Right renal pelvis (tissue), 4 donors: ENCODE results near the gene COX6B1. TPM values are rescaled to one million over a fixed set of nuclear protein-coding genes. Genes with fewer than 3 reads are reported as not detected.
"Not testable (repeated sequence)": the region's sequence is repeated elsewhere in the genome, so short reads cannot be mapped to it uniquely, and the experiment has no call there.

Experiments used
- DNase-seq, 4 donors: peaks; one replicate each; pipeline ENCODE4 v3.0.0-alpha.2; 2013; ENCODE audit warnings: low read depth in 4 of 4, low spot score in 3 of 4, missing footprints in 1 of 4
- polyA plus RNA-seq, 4 donors: library from polyadenylated mRNA; unstranded; fragments of 120-200 nt; gene quantifications; one replicate each; pipeline ENCODE4 v1.2.1, GENCODE V29; 2013; ENCODE audit not compliant: insufficient read length in 4 of 4

COX6B1 gene
- polyA plus RNA-seq, 4 donors = 306 to 370 (median 344) TPM

DNA sequence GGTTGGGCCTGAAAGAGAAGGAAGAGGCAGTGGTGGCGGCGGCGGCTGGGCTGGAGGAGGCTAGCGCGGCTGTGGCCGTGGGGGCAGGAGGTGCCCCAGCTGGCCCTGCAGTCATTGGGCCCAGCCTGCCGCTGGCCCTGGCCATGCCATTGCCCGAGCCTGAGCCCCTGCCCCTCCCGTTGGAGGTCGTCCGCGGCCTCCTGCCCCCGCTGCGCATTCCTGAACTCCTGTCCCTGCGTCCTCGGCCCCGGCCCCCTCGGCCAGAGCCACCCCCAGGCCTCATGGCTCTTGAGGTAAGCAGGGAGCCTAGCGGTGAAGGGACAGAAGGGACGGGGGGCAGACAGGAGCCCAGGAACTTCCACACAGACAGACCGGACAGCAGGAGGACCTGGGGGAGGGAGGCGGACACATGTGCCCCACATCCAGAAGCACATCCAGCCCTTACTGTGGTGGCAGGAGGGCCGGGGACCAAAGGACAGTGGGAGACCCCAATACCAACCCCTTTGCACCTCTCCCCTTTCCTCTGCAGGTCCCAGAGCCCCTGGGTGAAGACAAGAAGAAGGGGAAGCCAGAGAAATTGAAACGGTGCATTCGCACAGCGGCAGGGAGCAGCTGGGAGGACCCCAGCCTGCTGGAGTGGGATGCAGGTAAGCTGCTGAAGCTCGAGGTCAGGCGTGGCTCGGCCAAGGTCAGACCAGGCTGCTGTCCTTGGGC lies 14.2 kb upstream of the COX6B1 start:
- DNase-seq = no peak

DNA sequence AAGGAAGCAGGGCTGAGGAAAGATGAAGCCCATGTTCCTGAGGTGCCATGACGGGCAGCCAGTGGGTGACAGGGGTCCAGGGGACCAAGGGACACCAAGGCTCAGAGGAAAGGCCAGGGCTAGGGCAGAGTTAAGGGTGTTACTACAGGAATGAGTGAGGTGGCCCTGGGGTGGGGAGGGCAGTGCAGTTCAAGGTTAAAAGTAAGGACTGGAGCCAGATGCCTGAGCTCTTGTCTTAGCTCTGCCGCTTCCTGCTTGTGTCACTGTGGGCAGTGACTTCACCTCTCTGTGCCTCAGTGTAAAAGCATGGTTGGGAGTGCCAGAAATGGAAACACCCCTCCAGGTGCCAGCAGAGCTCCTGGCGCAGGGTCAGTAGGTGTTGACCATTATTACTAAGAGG lies 11.5 kb upstream of the COX6B1 start:
- DNase-seq = no peak

DNA sequence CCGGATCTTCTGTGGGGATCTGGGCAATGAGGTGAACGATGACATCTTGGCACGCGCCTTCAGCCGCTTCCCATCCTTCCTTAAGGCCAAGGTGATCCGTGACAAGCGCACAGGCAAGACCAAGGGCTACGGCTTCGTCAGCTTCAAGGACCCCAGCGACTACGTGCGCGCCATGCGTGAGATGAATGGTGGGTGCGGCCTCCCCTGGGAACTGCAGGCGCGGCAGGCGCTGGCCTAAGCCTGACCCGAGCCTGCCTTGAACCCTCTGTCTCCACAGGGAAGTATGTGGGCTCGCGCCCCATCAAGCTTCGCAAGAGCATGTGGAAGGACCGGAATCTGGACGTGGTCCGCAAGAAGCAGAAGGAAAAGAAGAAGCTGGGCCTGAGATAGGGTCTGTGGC lies 11.0 kb upstream of the COX6B1 start:
- no peak for DNase-seq

DNA sequence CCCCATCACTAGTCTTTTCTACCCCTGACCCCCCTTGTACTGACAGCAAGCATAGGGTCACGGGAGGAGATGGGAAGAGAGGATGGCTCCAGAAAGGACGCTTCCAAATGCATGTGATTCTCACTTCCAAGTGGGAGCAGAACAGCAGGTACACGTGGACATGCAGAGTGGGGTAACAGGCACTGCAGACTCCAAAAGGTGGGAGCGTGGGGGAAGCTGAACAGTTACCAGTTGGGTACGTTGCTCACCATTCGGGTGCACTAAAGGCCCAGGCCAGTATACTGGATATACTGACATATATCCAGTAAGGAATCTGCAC lies 8.8 kb upstream of the COX6B1 start:
- DNase-seq = no peak

DNA sequence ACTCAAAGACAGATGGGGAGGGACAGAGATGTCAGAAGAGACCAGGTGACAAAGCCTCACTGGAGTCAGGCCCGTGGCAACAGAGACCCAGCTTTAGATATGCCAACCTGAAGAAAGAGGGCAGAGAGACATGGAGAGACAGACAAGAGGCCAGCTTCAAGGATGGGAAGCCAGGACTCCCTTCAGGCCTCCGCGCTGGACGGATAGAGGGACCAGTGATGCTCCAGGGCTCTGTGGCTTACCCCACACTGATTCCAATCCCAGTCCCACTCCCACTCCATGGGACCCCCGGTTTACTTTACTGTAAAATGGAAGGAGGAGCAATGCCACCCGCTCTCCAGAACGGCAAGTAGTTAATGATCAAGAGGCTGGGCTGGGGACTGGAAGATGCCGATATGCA lies 8.3 kb upstream of the COX6B1 start:
- no peak for DNase-seq

DNA sequence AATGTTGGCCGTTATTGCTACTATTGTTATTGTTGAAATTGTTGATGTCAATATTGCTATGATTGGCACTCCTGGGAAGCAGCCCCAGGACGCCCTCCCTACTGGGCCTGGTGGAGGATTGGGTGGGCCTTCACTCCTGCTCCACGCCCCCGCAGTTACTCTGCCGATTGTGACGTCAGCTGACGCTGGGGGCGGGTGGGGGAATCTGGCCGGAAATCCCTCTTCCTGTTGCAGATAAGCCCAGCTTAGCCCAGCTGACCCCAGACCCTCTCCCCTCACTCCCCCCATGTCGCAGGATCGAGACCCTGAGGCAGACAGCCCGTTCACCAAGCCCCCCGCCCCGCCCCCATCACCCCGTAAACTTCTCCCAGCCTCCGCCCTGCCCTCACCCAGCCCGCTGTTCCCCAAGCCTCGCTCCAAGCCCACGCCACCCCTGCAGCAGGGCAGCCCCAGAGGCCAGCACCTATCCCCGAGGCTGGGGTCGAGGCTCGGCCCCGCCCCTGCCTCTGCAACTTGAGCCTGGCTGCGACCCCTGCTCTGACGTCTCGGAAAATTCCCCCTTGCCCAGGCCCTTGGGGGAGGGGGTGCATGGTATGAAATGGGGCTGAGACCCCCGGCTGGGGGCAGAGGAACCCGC lies 6.5 kb upstream of the COX6B1 start, which contains the start of gene ETV2:
Gene ETV2, plus strand, starts transcription at position 231 of the 637 bp plus-strand sequence. CDS start 716 bp downstream, outside the sequence.
- no peak for DNase-seq

DNA sequence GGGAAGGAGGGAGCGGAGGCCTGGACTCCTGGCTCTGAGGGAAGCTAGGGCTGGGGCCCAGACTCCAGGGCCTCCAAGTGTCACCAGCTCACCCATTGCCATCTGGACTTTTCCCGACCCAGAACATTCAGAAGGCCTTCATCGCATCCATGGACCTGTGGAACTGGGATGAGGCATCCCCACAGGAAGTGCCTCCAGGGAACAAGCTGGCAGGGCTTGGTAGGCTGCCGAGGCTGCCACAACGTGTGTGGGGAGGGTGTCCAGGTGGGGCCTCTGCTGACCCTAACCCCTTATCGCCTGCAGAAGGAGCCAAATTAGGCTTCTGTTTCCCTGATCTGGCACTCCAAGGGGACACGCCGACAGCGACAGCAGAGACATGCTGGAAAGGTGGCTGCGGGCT lies 5.8 kb upstream of the COX6B1 start:
- DNase-seq = no peak

DNA sequence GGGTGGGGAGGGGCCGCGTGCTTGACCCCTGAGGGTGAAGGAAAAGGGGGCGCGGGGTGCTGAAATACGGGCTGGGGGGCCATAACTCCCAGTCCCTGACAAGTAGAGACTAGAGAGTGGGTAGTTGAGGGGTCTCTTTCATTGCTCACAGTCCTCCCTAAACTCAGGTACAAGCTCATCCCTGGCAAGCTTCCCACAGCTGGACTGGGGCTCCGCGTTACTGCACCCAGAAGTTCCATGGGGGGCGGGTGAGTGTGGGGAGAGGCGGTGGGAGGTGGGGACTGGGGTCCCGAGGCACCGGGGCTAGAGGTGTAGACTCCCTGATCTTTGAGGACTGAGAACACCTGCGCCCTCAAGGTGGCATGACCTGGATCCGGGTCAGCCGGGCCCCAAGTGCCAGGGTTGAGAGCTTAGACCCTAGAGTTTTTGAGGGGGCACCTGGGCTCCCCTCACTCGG lies 5.3 kb upstream of the COX6B1 start:
- no peak for DNase-seq

DNA sequence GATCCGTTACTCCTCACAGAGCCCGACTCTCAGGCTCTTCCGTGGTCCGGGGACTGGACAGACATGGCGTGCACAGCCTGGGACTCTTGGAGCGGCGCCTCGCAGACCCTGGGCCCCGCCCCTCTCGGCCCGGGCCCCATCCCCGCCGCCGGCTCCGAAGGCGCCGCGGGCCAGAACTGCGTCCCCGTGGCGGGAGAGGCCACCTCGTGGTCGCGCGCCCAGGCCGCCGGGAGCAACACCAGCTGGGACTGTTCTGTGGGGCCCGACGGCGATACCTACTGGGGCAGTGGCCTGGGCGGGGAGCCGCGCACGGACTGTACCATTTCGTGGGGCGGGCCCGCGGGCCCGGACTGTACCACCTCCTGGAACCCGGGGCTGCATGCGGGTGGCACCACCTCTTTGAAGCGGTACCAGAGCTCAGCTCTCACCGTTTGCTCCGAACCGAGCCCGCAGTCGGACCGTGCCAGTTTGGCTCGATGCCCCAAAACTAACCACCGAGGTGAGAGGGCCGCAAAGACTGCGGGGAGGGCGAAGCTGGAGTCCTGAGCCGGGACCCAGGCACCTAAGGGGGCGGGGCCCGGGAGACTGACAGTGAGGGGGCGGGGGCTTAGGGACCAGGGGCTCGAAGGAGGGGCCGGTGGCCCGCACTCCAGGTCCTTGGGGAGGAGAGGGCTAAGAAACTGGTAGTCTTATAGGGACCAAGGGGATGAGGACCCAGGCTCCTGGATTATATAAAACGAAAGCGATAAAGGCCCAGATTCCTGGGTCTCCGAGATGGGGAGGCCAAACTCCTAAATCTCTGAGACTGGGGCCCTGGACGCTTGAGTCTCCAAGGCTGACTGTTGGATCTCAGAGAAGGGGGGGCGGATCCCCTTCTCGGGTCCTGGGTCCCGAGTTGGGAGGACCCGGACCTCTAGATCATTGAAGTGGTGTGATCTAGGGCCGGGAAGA lies 4.6 kb upstream of the COX6B1 start:
- DNase-seq = peak; percentile 73 to 84 (median 74)

DNA sequence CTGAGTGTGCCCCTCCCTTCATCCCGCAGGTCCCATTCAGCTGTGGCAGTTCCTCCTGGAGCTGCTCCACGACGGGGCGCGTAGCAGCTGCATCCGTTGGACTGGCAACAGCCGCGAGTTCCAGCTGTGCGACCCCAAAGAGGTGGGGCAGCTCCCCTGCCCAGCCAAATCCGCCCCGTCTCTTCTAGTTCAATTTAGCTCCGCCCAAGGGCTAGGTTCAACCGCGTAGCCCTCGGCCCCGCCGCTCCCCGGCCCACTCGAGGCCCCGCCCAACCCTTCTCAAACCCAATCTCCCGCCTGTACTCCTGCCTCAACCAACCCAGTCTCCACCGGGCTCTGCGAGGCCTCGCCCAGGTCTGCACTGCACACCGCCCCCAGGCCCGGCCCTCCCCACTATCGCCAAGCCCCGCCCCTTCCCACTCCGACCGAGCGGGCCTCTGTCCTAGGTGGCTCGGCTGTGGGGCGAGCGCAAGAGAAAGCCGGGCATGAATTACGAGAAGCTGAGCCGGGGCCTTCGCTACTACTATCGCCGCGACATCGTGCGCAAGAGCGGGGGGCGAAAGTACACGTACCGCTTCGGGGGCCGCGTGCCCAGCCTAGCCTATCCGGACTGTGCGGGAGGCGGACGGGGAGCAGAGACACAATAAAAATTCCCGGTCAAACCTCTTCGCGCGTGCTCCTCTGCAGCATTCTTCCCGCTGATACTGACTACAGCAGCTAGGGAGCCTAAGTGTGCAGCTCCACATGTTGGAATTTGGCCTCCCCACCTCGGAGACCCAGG lies 3.7 kb upstream of the COX6B1 start:
- DNase-seq = peak; percentile 67 to 77 (median 68)

DNA sequence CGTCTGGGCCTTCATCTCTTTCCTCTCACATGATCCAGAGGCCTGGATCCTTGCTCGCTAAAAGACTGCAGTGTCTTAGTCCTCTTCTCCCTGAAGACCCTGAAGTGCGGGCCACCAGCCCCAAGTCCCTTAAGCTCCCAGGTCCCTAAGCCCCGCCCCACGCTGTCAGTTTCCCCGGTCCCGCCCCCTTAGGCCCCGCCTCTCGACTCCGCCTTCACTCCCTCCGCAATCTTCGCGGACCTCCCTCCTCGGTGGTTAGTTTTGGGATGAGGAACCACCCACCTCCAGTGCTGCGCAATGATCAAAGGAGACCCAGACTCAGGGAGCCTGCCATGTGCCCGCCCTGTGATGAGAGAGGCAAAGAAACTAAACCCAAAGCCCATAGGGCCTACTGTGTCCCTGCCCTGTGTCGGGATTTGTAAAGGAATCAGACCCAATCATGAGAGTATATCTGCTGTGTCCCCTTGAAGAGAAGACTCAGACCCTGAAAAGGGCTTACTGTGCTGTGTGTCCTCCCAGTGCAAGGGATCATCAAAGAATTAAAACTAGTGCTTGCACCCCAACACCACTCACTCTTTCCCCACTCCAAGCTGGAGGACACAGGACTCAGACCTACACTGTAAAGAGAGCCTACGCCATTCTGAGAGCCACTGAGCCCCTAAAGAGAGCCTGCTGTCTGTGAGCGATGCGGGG lies 3.0 kb upstream of the COX6B1 start:
- peak in 3 of 4 donors; percentile 23 to 53 (median 46) for DNase-seq

DNA sequence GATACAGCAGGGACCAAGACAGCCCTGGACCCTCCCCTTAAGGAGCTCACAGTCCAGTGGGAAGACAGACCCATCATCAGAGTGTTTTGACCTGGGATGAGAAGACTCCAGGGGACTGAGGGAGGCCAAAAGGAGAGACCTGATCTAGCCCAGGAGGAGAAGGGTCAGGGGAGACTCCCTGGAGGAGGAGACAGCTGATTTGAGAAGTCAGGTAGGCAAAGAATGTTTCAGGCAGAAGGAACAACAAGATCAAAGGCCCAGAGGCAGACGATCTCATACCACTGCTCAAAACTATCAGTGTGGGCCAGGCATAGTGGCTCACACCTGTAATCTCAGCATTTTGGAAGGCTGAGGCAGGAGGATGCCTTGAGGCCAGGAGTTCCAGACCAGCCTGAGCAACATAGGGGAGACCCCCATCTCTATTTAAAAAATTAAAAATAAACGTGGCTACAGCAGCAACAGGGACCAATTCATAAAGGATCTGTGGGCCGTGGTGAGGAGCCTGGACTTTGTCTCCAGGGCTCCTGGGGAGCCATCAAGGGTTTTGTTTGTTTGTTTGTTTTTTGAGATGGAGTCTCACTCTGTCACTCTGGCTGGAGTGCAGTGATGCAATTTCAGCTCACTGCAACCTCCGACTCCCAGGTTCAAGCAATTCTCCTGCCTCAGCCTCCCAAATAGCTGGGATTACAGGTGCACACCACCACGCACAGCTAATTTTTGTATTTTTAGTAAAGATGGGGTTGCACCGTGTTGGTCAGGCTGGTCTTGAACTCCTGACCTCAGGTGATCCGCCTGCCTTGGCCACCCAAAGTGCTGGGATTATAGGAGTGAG lies 2.2 kb upstream of the COX6B1 start:
- DNase-seq = no peak

DNA sequence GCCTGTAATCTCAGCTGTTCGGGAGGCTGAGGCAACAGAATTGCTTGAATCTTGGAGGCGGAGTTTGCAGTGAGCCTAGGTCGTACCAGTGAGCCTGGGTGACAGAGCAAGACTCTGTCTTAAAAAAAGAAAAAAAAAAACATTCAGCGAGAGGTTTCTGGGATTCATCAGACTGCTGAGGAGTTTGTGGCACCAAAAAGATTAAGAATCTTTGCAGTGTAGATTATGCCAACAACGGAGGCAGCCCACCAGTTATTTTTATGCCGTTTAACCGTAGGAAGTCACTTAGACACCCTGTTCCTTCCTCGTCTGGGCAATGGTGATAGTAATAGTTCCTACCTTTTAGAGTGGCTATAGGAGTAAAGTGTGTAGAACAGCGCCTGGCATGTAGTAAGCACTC lies 2.5 kb downstream of the COX6B1 start:
- no peak for DNase-seq

DNA sequence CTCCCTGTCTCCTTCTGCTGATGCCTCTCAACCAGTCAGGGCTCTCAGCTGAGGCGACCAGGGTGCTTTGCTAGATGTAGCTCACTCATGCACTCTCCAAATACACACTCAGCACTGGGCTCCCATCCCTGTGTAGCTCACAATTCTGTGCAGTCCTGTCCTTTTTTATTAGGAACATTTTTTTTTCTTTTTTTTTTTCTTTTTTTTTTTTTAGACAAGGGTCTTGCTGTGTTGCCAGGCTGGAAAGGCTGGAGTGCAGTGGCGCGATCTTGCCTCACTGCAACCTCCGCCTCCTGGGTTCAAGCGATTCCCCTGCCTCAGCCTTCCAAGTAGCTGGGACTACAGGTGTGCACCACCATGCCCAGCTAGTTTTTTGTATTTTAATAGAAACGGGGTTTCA lies 6.7 kb downstream of the COX6B1 start:
- DNase-seq = not testable (repeated sequence)

DNA sequence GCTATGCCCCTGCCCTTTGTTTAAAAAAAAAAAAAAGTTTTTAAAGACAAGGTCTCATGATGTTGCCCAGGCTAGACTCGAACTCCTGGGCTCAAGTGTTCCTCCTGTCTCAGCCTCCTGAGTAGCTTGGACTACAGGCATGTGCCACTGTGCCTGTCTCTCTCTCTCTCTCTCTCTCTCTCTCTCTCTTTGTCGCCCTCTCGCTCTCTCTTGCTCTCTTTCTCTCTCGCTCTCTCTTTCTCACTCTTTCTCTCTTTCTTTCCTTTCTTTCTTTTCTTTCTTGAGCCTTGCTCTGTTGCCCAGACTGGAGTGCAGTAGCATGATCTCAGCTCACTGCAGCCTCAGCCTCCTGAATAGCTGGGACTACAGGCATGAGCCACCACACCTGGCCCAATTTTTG lies 7.5 kb downstream of the COX6B1 start:
- no peak for DNase-seq

DNA sequence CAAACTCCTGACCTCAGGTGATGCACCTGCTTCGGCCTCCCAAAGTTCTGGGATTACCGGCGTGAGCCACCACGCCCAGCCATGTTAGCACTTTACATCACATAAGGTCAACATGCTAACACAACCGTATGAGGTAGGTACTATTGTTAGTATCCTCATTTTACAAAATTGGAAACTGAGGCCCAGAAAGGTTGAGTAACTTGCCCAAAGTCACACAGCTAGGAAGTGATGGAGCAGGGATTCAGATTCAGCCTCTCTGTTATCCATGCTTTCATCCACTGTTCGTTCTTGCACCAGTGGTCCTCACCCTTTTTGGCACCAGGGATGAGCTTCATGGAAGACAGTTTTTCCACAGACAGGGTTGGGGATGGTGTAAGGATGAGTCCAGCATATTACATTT lies 8.6 kb downstream of the COX6B1 start:
- DNase-seq = no peak

DNA sequence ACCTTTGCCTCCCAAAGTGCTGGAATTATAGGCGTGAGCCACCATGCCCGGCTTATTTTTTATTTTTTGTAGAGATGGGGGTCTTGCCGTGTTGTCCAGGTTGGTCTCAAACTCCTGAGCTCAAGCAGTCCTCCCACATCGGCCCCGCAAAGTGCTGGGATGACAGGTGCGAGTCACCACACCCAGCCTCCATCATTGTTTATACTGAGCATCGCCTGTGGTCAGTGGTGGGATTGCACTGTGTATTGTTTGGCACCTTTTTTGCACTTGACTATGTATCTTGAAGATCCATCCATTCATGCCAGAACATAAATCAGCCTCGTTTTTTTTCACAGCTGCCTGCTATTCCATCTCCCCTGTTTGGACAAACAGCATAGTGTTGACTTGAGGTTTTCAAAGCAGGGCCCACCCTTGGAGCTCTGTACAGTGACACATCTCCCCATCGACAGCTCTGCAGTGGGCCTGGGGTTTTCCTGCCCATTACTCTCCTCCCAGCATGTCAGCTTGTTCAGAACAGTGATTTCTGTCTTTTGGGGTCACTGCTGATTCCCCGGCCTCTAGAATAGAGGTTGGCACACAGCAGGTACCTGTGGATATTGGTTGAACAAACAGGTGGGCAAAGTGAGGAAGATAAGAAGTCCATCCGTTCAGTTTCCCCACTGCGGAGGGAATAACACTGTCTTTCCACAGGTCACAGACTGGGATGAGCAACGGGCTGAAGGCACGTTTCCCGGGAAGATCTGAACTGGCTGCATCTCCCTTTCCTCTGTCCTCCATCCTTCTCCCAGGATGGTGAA lies 10.0 kb downstream of the COX6B1 start:
- no peak for DNase-seq

DNA sequence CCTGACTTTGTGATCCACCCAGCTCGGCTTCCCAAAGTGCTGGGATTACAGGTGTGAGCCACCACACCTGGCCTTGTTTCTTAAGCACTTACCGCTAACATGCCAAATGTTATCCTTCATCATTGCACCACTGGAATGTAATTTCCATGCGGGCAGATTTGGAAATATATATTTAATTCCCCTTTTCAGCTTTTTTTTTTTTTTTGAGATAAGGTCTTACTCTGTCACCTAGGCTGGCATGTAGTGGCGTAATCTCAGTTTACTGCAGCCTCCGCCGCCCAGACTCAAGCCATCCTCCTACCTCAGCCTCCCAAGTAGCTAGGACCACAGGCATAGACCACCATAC lies 13.8 kb downstream of the COX6B1 start:
- no peak for DNase-seq
